ENCODE measurements around the gene STK17B.
"Not testable (repeated sequence)": the region's sequence is repeated elsewhere in the genome, so short reads cannot be mapped to it uniquely, and the experiment has no call there.

Gene STK17B

GRCh38 chr2:196105951-196106350 is 65.4 kb downstream of the STK17B start:
- no peak for DNase-seq

DNA sequence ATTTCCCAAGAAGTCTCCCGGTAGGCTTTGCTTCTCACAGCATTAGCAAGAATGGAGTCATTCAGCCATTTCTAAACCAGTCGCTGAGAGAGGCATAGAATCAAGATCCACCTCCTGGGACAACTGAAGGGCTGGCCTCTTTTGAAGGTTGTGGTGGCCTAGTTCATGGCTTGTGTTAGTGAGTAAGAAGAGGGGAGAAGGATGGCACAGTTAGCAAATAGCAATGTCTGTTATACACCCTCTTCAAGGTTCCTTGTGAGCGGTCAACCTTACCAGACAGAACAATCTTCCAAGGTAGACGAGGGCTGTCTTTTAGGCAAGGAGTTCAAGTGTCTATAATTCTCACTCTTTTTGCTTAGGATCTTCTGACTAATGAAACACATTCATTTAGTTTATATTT is 67.3 kb downstream of the STK17B start:
- DNase-seq: no peak

GRCh38 chr2:196103626-196104025 is 67.8 kb downstream of the STK17B start:
- DNase-seq: no peak

DNA sequence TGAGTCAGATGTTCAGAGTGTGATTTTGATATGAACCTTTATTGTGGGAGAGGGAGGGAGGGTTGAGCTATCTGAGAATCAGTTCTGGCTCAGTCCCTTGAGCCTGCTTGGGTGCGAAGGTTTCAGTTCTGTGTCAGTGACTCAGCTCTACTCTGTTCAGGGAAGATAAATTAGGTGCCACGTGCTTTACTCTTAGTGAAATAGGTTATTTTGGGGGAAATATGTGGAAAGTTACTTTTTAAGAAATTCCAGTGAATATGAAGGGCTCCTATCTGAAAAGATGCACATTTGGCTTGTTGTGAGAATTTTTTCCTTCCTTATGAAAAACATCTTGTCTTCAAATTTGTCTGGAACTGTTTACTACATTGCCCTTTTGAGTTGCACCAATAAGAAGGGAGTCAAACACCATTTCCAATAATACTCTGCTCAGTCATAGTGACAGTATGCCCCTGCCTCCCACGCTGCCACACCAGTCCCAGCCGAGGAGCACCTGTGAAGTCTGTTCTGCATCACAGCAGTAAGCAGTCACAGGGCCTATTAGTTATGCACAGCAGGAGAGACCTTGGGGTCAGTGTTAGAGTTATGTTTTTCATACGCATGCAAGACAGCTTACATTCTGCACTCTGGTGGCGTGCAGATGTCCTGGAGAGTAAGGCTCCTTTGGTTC is 69.9 kb downstream of the STK17B start:
- no peak for DNase-seq

GRCh38 chr2:196099916-196100315 is 71.5 kb downstream of the STK17B start:
- no peak for DNase-seq

DNA sequence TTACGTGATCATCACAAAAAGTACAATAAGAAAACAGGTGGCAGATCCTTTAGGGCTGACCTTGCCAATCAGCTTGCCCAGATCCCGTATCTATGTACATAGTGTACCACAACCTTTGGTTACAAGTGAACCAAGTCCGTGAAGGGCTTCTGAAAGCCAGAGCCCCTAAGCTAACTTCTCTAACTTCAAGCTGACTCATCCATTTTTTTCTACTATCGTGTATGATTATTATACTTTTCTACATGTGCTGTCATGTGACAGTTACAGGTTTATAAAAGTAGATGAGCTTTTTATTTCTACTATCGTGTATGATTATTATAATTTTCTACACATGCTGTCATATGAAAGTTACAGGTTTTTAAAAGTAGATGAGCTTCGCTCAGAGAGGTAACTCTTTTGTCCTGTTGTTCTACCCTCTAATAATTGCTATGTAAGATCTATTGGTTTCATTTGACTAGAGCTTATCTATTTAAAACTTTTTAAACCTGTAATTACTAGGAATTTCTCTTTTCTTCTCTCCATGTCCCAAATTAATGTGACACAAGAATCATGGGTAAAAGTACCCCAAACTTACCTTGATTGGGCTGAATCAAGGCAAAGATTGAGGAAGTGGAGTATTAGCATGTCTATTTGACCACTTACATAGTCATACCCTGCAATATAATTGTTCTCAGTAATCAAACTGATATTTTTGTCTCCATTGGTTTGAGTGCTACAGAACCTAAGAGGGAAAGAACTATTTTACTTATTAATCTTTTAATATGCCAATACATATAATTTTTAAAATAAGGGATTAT is 73.3 kb downstream of the STK17B start:
- no peak for DNase-seq

- no peak for DNase-seq
These were observed 74.2 kb downstream of the STK17B start for GRCh38 chr2:196096982-196097745.

- DNase-seq: no peak
These were observed 75.1 kb downstream of the STK17B start for GRCh38 chr2:196096264-196096663.

DNA sequence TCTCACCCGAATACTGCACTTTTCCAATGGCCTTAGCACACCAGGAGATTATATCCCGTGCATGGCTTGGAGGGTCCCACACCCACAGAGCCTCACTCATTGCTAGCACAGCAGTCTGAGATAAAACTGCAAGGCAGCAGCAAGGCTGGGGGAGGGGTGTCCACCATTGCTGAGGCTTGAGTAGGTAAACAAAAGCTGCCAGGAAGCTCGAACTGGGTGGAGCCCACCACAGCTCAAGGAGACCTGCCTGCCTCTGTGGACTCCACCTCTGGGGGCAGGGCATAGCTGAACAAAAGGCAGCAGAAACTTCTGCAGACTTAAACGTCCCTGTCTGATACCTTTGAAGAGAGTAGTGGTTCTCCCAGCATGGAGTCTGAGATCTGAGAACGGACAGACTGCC is 81.9 kb downstream of the STK17B start:
- not testable (repeated sequence) for DNase-seq

- DNase-seq: peak; percentile 35
These were observed 83.2 kb downstream of the STK17B start for GRCh38 chr2:196088203-196088602.

GRCh38 chr2:196086517-196087368 is 84.6 kb downstream of the STK17B start:
- DNase-seq: no peak

GRCh38 chr2:196083601-196084000 is 87.8 kb downstream of the STK17B start:
- no peak for DNase-seq

All from NCI-H2171 treated with DMSO at 0.1 percent for 48 hours (cell line).